Heart right ventricle (tissue), 16 donors: ENCODE data around the gene TBXAS1. TPM values are rescaled to one million over a fixed set of nuclear protein-coding genes. Genes with fewer than 3 reads are reported as not detected.

Experiments used
- ATAC-seq, 8 donors: fragments of 200-7000 bp; cut with Tn5 transposase; one replicate each; pipeline ENCODE4 v1.9.1; 2020; ENCODE audit warnings: mild to moderate bottlenecking in 8 of 8, moderate library complexity in 8 of 8, moderate number of reproducible peaks in 1 of 8
- DNase-seq, 2 donors: peaks; one replicate each; pipeline ENCODE4 v3.0.0-alpha.2; 2020
- H3K27ac ChIP-seq, 10 donors: fragments of 200-600 bp; sonication (generic) in 2 of 10; one replicate each; pipeline versions ENCODE4 v1.5.0 to v1.8.0; 2020 to 2022; ENCODE audit warnings: mild to moderate bottlenecking in 3 of 10
- H3K27me3 ChIP-seq, 7 donors: fragments of 200-600 bp; one replicate each; pipeline ENCODE4 v1.8.0; 2021 to 2022; ENCODE audit warnings: mild to moderate bottlenecking in 2 of 7
- H3K36me3 ChIP-seq, 9 donors: fragments of 200-600 bp; sonication (generic) in 1 of 9; one replicate each; pipeline versions ENCODE4 v1.5.0 to v1.8.0; 2020 to 2022; ENCODE audit warnings: mild to moderate bottlenecking in 2 of 9
- H3K4me1 ChIP-seq, 9 donors: fragments of 200-600 bp; sonication (generic) in 1 of 9; one replicate each; pipeline versions ENCODE4 v1.5.0 to v1.8.0; 2020 to 2022; ENCODE audit warnings: mild to moderate bottlenecking in 4 of 9
- H3K4me3 ChIP-seq, 10 donors: fragments of 200-600 bp; sonication (generic) in 2 of 10; one replicate each; pipeline versions ENCODE4 v1.5.0 to v1.8.0; 2020 to 2022; ENCODE audit warnings: mild to moderate bottlenecking in 7 of 10, moderate library complexity in 2 of 10
- H3K9me3 ChIP-seq, 11 donors: fragments of 200-600 bp in 10 of 11; sonication (generic) in 2 of 11; one replicate each; pipeline versions ENCODE4 v1.5.0 to v1.8.0; 2013 to 2022; ENCODE audit warnings: mild to moderate bottlenecking in 2 of 11, control low read depth in 1 of 11, moderate library complexity in 1 of 11
- WGBS, 2 donors: extraction: QIAGEN DNeasy Blood & Tissue Kit; methylation state at CpG; one replicate each; pipeline ENCODE4 v1.1.7; 2013; ENCODE audit warnings: inconsistent platforms in 1 of 2; 5-methylcytosine and 5-hydroxymethylcytosine counted together
- intact Hi-C, 10 donors: fragments of 100-400 bp; cut with DNase I; formaldehyde crosslinking; loops; one replicate each; pipeline versions ENCODE4 v1.11.1 to v1.14.2; 2022
- polyA plus RNA-seq, 2 donors: library from polyadenylated mRNA; stranded (reverse); fragments of 200-250 nt; gene quantifications; one replicate each; pipeline ENCODE4 v1.2.3, GENCODE V29; 2013
- total RNA-seq, 10 donors: library from RNA; stranded (reverse); fragmentation: NEBNext Ultra II Directional in 3 of 10; extraction: Animal tissue kit (Norgen Biotek cat#: 25700) in 3 of 10; gene quantifications; one replicate each; pipeline versions ENCODE4 v1.2.1 to v1.2.4, GENCODE V29; 2021 to 2023
- TF ChIP-seq, protein P1 (sequence below), 9 donors: fragments of 200-600 bp; sonication (generic) in 2 of 9; IDR thresholded peaks; one replicate each; pipeline versions ENCODE4 v1.5.0 to v1.8.0; 2021 to 2022; ENCODE audit warnings: antibody characterized with exemption in 9 of 9, mild to moderate bottlenecking in 5 of 9, moderate library complexity in 1 of 9
- donor health status: Arrhythmogenic right ventricular cardiomyopathy.
- donor health status: ischemic (EF 13 %, LVEDD 7.1; RV severe dilation, severe dysfunction).
- donor health status: healthy with polysubstance abuse.
- donor health status: DM: no; HTN: yes; CAD: no.
- donor health status: DM: no; HTN: no; CAD: no.
- donor health status: ischemic (EF 25% LVEDD 6.9; RV normal size, moderate dysfunction).
- donor health status: ischemic (EF 25% LVEDD 5.7; RV mildly dilated, moderate dysfunction).
- donor health status: healthy.
- donor health status: DM: yes; HTN: yes; CAD: no.
- donor health status: Ischemic cardiomyopathy.
- donor health status: ischemic (EF 35%, LVEDD 5.7; RV mildly dilated, moderate dysfunction).
- donor health status: nonischemic (EF 11% LVEDD 7.7; RV severe dilation, severe dysfunction).
- donor health status: DM: yes; HTN: yes; CAD: no.
- donor health status: PGD.
- donor health status: ischemic (EF 29% LVEDD 5.4; RV normal size, mild dysfunction).
- donor health status: nonischemic (EF 23%, LVEDD 6.1; RV moderate dilation, normal function).

TBXAS1 gene
- total and polyA plus RNA-seq, 12 donors: 1.7 to 17.7 (median 3.7) TPM

DNA sequence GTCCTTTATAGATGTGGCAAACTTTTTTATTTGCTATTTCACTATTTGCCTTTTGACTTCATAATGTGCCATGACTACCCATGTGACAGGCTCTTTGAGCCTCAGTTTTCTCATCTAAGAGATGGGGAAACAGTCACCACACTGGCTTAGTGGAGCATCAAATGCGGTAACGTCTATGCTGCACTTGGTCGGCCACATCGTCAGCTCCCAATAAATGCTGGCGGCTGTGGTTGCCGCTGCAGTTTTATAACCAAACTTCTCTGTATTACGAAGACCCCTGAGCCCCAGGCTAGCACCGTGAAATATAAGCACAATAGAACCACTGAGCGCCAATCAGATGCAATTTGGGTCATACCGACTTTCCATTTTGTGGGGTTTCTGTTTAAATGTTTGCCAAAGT is 177.5 kb downstream of the TBXAS1 start:
- 96 to 98% methylated on average over 10 of the region's 10 CpGs for WGBS, 2 donors
- Histone ChIP-seq H3K4me3 (no peak overlapping the region), H3K9me3 (no peaks in the 10 kb centered on the region), H3K4me1 (no peaks in the 10 kb centered on the region), H3K36me3 (peaks cover 0 to 8% (median 0%) of the 10 kb centered on the region in 9 donors), H3K27ac (no peak overlapping the region), H3K27me3 (no peaks in the 10 kb centered on the region)
- DNase-seq: no peak
- ATAC-seq: no peak
- intact Hi-C loops: loop anchor here in 2 of 10 donors (10.0 kb wide), 2 partner anchors 222 to 512 kb away; no protein-coding TSS in a partner anchor
- TF ChIP-seq, protein P1, sequence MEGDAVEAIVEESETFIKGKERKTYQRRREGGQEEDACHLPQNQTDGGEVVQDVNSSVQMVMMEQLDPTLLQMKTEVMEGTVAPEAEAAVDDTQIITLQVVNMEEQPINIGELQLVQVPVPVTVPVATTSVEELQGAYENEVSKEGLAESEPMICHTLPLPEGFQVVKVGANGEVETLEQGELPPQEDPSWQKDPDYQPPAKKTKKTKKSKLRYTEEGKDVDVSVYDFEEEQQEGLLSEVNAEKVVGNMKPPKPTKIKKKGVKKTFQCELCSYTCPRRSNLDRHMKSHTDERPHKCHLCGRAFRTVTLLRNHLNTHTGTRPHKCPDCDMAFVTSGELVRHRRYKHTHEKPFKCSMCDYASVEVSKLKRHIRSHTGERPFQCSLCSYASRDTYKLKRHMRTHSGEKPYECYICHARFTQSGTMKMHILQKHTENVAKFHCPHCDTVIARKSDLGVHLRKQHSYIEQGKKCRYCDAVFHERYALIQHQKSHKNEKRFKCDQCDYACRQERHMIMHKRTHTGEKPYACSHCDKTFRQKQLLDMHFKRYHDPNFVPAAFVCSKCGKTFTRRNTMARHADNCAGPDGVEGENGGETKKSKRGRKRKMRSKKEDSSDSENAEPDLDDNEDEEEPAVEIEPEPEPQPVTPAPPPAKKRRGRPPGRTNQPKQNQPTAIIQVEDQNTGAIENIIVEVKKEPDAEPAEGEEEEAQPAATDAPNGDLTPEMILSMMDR (IDR thresholded peaks at IDR 0.05): no peak

DNA sequence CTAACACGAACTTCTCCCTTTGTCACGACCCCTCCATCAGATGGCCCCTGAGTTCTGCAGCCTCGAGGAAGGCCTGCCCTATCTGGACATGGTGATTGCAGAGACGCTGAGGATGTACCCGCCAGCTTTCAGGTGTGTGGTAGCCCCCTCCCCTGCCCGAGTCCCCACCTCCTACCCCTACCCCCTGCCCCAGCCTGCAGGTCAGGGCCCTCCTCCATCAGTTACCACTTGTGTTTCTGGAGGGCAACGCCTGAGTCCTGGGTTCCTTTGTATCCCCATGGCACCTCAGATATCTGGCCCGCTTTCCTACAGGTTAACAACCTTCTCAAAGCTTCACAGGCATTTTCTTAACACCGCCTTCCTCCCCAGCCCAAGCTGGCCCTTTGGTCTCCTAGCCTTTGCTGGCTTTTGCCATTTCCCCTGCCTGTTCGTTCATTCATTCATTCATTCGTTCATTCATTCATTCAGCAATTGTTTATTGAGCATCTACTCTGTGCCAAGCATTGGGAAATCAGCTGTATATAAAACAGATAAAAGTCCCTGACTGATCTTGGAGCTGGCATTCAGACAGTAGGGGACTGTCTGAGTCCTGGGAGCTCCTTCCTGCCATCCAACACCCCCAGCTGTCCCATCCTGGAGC is 178.1 kb downstream of the TBXAS1 start:
- intact Hi-C loops: loop anchor here in 2 of 10 donors (10.0 kb wide), 2 partner anchors 222 to 512 kb away; no protein-coding TSS in a partner anchor
- H3K4me3 ChIP-seq: no peak overlapping the region
- no peaks in the 10 kb centered on the region for H3K4me1 ChIP-seq
- H3K27ac ChIP-seq: no peak overlapping the region
- H3K27me3 ChIP-seq: no peaks in the 10 kb centered on the region
- WGBS, 2 donors: 92 to 93% methylated on average over 11 of the region's 11 CpGs
- ATAC-seq (no peak), DNase-seq (no peak)
- H3K9me3 ChIP-seq: no peaks in the 10 kb centered on the region
- H3K36me3 ChIP-seq: peaks cover 0 to 8% (median 0%) of the 10 kb centered on the region in 9 donors
- TF ChIP-seq, protein P1 (IDR thresholded peaks at IDR 0.05): no peak

DNA sequence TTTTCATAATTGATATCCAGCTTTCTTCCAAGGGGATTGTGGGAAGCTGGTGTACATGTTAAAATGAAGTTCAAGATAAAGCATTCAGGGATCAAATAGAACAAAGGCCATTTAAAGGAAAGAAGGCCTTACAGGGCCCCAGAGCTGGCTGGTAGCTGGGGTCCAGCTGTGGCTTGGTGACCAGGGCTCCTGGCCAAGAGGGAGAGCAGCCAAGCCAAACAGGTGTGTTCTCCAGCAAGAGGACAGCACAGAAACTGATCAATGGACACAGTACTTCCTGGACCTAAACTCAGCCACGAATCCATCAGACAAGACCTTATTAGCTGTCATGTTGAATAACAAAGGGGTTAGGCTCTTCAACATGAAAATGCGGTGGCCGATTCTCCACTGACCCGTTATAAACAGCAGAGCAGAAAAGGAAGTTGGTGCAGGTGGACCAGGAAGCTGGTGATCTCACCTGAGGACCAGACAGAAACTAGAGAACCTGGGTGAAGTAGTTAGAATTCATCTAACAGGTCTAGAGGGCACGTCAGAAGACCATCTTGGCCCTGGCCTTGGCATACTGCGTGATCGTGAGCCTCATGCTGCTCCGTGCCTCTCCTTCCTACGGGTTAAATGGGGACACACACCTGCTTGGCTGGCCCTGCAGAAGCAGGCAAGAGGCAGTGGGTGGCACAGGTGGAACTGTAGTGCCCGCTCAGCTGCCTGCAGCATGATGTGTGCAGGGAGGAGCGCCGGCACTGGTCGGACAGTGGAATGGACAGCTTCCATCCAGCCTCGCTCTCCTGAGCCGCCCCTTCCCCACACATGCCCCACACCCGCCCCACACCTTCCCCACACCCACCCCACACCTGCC is 179.9 kb downstream of the TBXAS1 start:
- ATAC-seq (no peak), DNase-seq (no peak)
- Histone ChIP-seq H3K36me3 (peaks cover 0 to 12% (median 0%) of the 10 kb centered on the region in 9 donors), H3K4me3 (no peak overlapping the region), H3K4me1 (no peaks in the 10 kb centered on the region), H3K27me3 (no peaks in the 10 kb centered on the region), H3K9me3 (no peaks in the 10 kb centered on the region), H3K27ac (no peak overlapping the region)
- intact Hi-C loops: loop anchor here in 2 of 10 donors (10.0 kb wide), 2 partner anchors 224 to 514 kb away; no protein-coding TSS in a partner anchor
- TF ChIP-seq, protein P1 (IDR thresholded peaks at IDR 0.05): no peak
- whole genome bisulfite sequencing, 2 donors: 92 to 94% methylated on average over 16 of the region's 16 CpGs

DNA sequence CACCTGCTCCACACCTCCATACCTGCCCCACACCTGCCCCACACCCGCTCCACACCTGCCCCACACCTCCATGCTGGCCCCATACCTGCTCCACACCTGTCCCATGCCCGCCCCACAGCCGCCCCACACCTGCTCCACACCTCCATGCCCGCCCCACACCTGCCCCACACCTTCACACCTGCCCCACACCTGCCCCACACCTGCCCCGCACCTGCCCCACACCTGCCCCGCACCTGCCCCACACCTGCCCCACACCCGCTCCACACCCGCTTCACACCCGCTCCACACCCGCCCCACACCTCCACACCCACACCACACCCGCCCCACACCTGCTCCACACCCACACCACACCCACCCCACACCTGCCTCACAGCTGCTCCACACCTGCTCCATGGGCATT is 180.7 kb downstream of the TBXAS1 start:
- H3K36me3 ChIP-seq: peaks cover 0 to 12% (median 0%) of the 10 kb centered on the region in 9 donors
- no peaks in the 10 kb centered on the region for H3K4me1 ChIP-seq
- TF ChIP-seq, protein P1 (IDR thresholded peaks at IDR 0.05): no peak
- no peak overlapping the region for H3K27ac ChIP-seq
- no peaks in the 10 kb centered on the region for H3K27me3 ChIP-seq
- intact Hi-C loops: loop anchor here in 2 of 10 donors (10.0 kb wide), 2 partner anchors 225 to 515 kb away; no protein-coding TSS in a partner anchor
- no peaks in the 10 kb centered on the region for H3K9me3 ChIP-seq
- DNase-seq (no peak), ATAC-seq (no peak)
- no peak overlapping the region for H3K4me3 ChIP-seq
- WGBS, 2 donors: 92% methylated on average over 7 to 11 of the region's 11 CpGs
